Suppressor macrophage treated with lipopolysaccharide for 4 hours (primary cell): ENCODE results near the gene KIF26A.

Experiments
- DNase-seq: peaks from one replicate; pipeline ENCODE4 v3.0.0-alpha.2; 2020

The KIF26A gene

DNA sequence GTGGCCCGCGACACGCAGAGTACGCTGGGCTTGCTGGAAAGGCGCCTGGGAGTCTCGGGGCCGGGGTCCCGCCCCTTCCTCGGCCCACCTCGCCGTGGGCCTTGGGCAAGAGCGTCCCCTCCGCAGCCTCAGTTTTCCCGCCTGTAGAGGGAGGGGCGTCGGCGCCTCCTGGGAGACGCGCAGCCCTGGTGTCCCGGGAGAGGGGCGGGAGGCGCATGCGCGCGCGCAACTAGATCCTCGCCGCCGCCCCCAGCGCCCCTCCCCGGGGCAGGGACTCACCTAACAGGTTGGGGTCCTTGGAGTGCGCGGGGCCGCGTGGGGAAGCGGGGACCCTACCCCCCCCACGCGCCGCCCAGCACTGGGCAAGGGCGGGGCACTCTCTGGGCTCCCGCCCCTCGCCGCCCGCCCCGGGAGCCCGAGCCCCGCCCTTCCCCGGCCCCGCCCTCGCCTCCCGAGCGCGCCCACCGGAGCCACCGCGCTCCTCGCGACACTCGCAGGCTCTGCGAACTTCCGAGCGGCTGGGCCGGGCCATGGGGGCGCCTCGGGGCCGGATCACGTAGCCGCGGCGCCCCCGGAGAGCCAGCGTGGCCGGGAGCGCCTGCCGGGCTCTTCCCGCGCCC, at the start of gene KIF26A:
Gene KIF26A (plus strand): TSS at position 490 of the 620 bp plus-strand sequence. CDS start 136 bp downstream, outside the sequence.
- no peak for DNase-seq

GRCh38 chr14:104090071-104090748, 48.2 kb upstream of the KIF26A start:
- DNase-seq, result no peak

DNA sequence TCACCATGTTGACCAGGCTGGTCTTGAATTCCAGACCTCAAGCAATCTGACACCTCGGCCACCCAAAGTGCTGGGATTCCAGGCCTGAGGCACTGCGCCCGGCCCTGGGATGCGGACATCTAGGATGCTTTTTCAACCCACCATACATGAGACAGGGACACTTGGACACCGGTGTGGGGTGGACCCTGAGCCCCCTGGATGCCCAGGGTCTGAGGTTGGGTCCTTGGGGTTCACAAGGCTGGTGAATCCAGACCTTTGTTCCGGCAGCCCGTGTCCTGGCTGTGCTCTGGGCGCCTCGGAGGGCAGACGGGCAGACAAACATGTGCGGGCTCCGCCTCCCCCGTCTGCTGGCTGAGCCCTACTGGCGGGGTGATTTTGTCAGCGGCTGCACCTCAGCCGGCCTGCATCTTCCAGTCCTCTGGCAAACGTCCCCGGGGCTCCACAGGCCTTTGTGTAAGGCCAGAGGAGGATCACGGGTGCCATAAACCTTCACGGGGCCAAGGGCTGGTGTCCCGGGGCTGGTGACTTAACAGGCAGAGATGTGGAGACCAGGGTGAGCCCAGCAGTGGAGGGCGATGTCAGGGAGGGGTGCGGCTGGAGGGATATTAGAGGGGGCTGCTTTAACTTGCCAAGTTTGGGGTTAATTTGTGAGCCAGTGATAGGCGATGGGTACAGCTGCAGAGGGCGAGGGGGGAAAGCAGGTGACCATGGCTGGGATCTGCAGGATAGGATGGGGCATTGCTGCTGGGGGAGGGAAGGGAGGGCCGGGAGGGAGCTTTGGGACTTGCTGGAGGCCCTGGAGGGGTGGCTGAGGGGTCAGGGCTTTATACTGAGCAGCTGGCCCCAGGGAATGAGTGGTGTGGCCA, 47.1 kb upstream of the KIF26A start:
- no peak for DNase-seq

DNA sequence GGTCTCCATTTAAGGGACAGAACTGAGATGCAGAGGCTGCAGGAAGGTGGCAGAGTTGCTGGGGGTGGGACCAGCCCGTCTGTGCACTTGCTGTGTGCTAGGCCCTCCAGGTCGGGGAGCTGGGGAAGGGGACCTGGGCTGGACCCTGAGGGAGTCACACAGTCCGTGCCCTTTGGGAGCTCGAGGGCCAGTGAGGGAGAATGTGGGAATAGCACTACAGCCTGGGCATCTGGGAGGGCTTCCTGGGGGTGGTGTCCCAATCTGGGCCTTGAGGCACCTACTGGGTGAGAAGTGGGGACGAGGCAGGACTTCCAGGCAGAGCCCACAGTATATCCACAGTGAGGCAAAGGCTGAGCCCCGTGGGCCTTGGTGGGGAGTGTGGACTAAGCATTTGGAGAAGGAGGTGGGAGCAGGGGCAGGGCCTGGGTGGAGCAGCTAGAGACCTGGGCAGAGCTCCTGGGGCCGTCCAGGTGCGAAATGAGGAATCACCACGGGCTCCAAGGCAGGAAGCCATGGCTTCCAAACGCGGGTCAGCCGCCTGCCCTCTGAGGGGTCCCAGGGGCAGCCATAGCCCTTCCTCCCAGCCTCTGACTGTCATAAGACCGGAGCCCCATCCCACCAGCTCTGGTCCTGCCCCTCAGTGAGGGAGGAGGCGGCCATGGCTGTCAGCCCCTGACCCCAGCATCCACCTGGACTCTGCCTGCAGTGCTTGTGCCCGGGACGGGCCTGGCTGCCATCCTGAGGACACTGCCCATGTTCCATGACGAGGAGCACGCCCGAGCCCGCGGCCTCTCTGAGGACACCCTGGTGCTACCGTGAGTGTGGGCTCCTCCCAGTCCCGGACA, 46.2 kb upstream of the KIF26A start:
- no peak for DNase-seq

DNA sequence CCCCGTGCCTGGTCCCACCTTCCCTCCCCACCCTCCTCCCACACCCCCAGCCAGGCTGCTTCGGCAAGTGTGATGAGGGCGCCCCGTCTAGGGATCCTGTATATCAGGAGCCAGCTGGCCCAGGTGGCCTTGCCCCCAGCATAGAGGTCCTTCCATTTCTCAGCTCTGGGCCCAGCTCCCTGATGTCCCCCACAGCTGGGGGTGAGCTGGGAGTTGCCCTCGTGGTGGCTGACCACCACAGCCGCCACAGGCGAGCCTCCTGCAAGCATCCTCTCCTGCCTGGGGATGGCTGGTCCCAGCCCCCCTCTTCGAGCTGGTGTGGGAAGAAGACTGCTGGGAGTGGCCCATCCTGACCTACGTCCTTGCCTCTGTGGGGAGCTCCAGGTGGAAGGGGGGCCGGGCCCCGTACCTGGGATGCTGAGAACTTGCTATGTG, 45.4 kb upstream of the KIF26A start:
- no peak for DNase-seq

GRCh38 chr14:104093366-104094055, 44.9 kb upstream of the KIF26A start:
- DNase-seq, result no peak

GRCh38 chr14:104094056-104094708, 44.2 kb upstream of the KIF26A start:
- no peak for DNase-seq

GRCh38 chr14:104094709-104095425, 43.5 kb upstream of the KIF26A start:
- DNase-seq, result peak; percentile 65

DNA sequence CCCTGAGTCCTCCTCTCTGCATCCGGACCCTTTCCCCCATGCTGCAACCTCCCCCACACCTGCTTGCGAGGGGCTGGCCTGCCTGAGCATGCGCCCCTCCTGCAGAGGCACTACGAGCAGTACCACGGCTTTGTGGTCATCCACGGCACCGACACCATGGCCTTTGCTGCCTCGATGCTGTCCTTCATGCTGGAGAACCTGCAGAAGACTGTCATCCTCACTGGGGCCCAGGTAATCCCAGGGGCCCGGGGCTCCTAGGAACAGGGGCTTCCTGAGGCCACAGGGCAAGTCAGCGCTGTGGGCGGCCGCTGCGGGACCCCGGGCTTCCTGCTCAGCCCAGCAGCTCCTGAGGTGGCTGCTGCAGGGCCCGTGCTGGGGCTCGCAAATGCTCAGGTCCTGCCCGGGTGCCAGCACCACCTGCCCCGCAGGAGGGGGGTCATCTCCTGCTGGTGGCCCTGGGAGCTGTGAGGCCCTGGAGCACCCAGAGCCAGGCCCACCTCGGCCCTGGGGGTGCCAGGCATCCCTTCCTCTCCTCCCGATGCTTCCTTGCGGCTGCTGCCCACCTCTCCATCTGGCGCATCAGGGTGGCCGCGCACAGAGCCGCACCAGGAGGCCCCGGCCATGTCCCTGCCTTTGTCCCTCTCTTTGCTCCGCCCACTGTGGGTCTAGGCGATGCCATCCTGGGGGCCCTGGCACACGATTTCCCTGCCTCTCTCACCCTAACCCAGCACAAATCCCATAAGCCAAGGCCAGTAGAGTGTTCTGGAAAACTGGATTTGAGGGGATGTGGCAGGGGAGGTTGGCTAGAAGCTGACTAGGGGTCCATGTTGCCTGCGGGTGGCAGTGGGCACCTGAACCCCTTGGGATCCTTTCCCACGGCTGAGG, 42.7 kb upstream of the KIF26A start:
- no peak for DNase-seq

DNA sequence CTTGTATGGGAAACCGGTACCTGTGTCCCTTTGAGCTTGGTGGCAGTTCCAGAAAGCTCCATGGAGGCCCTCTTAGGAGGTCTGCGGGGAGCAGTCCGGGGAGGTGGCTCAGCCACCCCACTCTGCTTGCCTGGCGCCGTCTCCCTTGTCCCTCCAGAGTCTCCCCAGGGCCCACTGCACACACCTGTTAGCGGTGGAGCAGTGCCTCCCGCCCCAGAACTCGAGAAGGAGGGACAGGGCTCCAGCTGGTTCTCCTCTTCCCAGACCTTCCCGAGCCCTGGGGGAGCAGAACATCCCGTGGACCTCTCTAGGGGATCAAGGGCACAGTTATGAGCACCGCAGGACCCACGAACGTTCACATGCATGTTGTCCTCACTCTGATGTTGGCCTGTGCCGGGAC, 42.1 kb upstream of the KIF26A start:
- no peak for DNase-seq

- DNase-seq, result no peak
Measured at GRCh38 chr14:104096751-104097700, 41.4 kb upstream of the KIF26A start.

- no peak for DNase-seq
Measured at GRCh38 chr14:104098272-104099095, 39.9 kb upstream of the KIF26A start.

GRCh38 chr14:104099096-104100041, 39.0 kb upstream of the KIF26A start:
- no peak for DNase-seq

- no peak for DNase-seq
Measured at GRCh38 chr14:104100171-104101085, 38.0 kb upstream of the KIF26A start.

GRCh38 chr14:104101086-104101621, 37.2 kb upstream of the KIF26A start:
- DNase-seq, result no peak
